ENCODE measurements around the gene WDR18.

Gene WDR18

GRCh38 chr19:979318-979741, 4.8 kb upstream of the WDR18 start:
- no peak overlapping the region for H3K4me3 ChIP-seq (ENCODE audit: low read depth, low read length)
- no peak for TF ChIP-seq MAX (IDR thresholded peaks at IDR 0.05; ENCODE audit: low read depth, low read length)
- no peak for TF ChIP-seq CTCF (IDR thresholded peaks at IDR 0.05; ENCODE audit: low read depth, low read length)
- no peak for TF ChIP-seq MYC (IDR thresholded peaks at IDR 0.05; ENCODE audit: low read depth, low read length)
- TF ChIP-seq POLR2A (IDR thresholded peaks at IDR 0.05; ENCODE audit: extremely low read depth, insufficient read length): no peak
- DNase-seq (ENCODE audit: low read depth): no peak

GRCh38 chr19:980133-980998, 3.8 kb upstream of the WDR18 start:
- no peak for TF ChIP-seq MAX (IDR thresholded peaks at IDR 0.05; ENCODE audit: low read depth, low read length)
- no peak for TF ChIP-seq POLR2A (IDR thresholded peaks at IDR 0.05; ENCODE audit: extremely low read depth, insufficient read length)
- TF ChIP-seq MYC (IDR thresholded peaks at IDR 0.05; ENCODE audit: low read depth, low read length): no peak
- DNase-seq (ENCODE audit: low read depth): peak; percentile 35
- H3K4me3 ChIP-seq (ENCODE audit: low read depth, low read length): no peak overlapping the region

- TF ChIP-seq POLR2A (IDR thresholded peaks at IDR 0.05; ENCODE audit: extremely low read depth, insufficient read length) (no peak), CTCF (IDR thresholded peaks at IDR 0.05; ENCODE audit: low read depth, low read length) (peak; percentile 37), MAX (IDR thresholded peaks at IDR 0.05; ENCODE audit: low read depth, low read length) (0 out of 2 replicates have a peak, but pooled peaks have one; percentile 26), MYC (IDR thresholded peaks at IDR 0.05; ENCODE audit: low read depth, low read length) (no peak; the same call in 1 of the 2 replicates)
- peak; percentile 71 for DNase-seq (ENCODE audit: low read depth)
- no peak overlapping the region for H3K4me3 ChIP-seq (ENCODE audit: low read depth, low read length)
Observed at GRCh38 chr19:982567-983170, 1.5 kb upstream of the WDR18 start.

GRCh38 chr19:986083-986482, 1.9 kb downstream of the WDR18 start:
- no peak for DNase-seq (ENCODE audit: low read depth)
- H3K4me3 ChIP-seq (ENCODE audit: low read depth, low read length): no peak overlapping the region
- TF ChIP-seq MAX (IDR thresholded peaks at IDR 0.05; ENCODE audit: low read depth, low read length) (no peak), CTCF (IDR thresholded peaks at IDR 0.05; ENCODE audit: low read depth, low read length) (no peak), MYC (IDR thresholded peaks at IDR 0.05; ENCODE audit: low read depth, low read length) (no peak), POLR2A (IDR thresholded peaks at IDR 0.05; ENCODE audit: extremely low read depth, insufficient read length) (no peak)

- no peak overlapping the region for H3K4me3 ChIP-seq (ENCODE audit: low read depth, low read length)
- TF ChIP-seq MYC (IDR thresholded peaks at IDR 0.05; ENCODE audit: low read depth, low read length) (no peak), MAX (IDR thresholded peaks at IDR 0.05; ENCODE audit: low read depth, low read length) (no peak), CTCF (IDR thresholded peaks at IDR 0.05; ENCODE audit: low read depth, low read length) (no peak), POLR2A (IDR thresholded peaks at IDR 0.05; ENCODE audit: extremely low read depth, insufficient read length) (no peak)
- DNase-seq (ENCODE audit: low read depth): no peak
Observed at GRCh38 chr19:988081-988480, 3.9 kb downstream of the WDR18 start.

GRCh38 chr19:988510-988909, 4.4 kb downstream of the WDR18 start:
- H3K4me3 ChIP-seq (ENCODE audit: low read depth, low read length): no peak overlapping the region
- DNase-seq (ENCODE audit: low read depth): no peak
- TF ChIP-seq CTCF (IDR thresholded peaks at IDR 0.05; ENCODE audit: low read depth, low read length): no peak
- no peak for TF ChIP-seq MAX (IDR thresholded peaks at IDR 0.05; ENCODE audit: low read depth, low read length)
- no peak for TF ChIP-seq POLR2A (IDR thresholded peaks at IDR 0.05; ENCODE audit: extremely low read depth, insufficient read length)
- TF ChIP-seq MYC (IDR thresholded peaks at IDR 0.05; ENCODE audit: low read depth, low read length): no peak
